ENCODE results near the gene HINFP.

GRCh38 chr11:119152043-119152442 lies 30.7 kb downstream of the HINFP start:
- TF ChIP-seq, protein P1, sequence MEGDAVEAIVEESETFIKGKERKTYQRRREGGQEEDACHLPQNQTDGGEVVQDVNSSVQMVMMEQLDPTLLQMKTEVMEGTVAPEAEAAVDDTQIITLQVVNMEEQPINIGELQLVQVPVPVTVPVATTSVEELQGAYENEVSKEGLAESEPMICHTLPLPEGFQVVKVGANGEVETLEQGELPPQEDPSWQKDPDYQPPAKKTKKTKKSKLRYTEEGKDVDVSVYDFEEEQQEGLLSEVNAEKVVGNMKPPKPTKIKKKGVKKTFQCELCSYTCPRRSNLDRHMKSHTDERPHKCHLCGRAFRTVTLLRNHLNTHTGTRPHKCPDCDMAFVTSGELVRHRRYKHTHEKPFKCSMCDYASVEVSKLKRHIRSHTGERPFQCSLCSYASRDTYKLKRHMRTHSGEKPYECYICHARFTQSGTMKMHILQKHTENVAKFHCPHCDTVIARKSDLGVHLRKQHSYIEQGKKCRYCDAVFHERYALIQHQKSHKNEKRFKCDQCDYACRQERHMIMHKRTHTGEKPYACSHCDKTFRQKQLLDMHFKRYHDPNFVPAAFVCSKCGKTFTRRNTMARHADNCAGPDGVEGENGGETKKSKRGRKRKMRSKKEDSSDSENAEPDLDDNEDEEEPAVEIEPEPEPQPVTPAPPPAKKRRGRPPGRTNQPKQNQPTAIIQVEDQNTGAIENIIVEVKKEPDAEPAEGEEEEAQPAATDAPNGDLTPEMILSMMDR (IDR thresholded peaks at IDR 0.05; ENCODE audit: low read depth, low read length) = no peak
- no peak for TF ChIP-seq POLR2A (IDR thresholded peaks at IDR 0.05; ENCODE audit: extremely low read depth, insufficient read length)
- TF ChIP-seq, protein P2, sequence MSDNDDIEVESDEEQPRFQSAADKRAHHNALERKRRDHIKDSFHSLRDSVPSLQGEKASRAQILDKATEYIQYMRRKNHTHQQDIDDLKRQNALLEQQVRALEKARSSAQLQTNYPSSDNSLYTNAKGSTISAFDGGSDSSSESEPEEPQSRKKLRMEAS (IDR thresholded peaks at IDR 0.05; ENCODE audit: low read depth, low read length) = no peak
